Loucy (cell line): ENCODE results near the gene ALOX5AP.

Experiments used
- CTCF ChIP-seq: fragments of 200-600 bp; sonication (generic); conservative IDR thresholded peaks from 2 replicates; pipeline ENCODE4 v1.5.1; 2014; ENCODE audit warnings: mild to moderate bottlenecking, antibody characterized with exemption, low read length
- EZH2phosphoT487 ChIP-seq: fragments of 200-600 bp; IDR thresholded peaks from 2 replicates; pipeline ENCODE4 v1.6.1; 2018; ENCODE audit warnings: antibody characterized with exemption, mild to moderate bottlenecking, moderate library complexity, borderline replicate concordance

- TF ChIP-seq CTCF (peak; percentile 59), EZH2phosphoT487 (no peak)
These were observed 33.3 kb upstream of the ALOX5AP start for GRCh38 chr13:30702006-30702405.
